ENCODE data around the gene PTX3. TPM values are rescaled to one million over a fixed set of nuclear protein-coding genes. Genes with fewer than 3 reads are reported as not detected.

The PTX3 gene
- total and polyA plus RNA-seq, 10 of the 15 experiments (the other 5 are each of a cell fraction or from before 2014, with no cell fraction given) = 0.03 to 0.11 (median 0.06) TPM; not detected in 7

GRCh38 chr3:157410945-157411344, 25.7 kb upstream of the PTX3 start:
- Histone ChIP-seq H3K9me3 (replicated peaks; ENCODE audit: control insufficient read depth, insufficient read depth, low read length) (no peaks in the 10 kb centered on the region), H4K20me1 (ENCODE audit: control insufficient read depth, insufficient read depth) (no peaks in the 10 kb centered on the region), H3K4me3 (no peak overlapping the region), H3K4me2 (ENCODE audit: control insufficient read depth, insufficient read depth) (no peak overlapping the region), H3K79me2 (ENCODE audit: control insufficient read depth, insufficient read depth, low read length) (no peaks in the 10 kb centered on the region), H2AFZ (ENCODE audit: control insufficient read depth, low read depth, low read length) (no peak overlapping the region), H3K4me1 (ENCODE audit: control insufficient read depth, insufficient read depth, low read length) (no peaks in the 10 kb centered on the region), H3K36me3 (ENCODE audit: control insufficient read depth in 2 of 2, insufficient read depth in 2 of 2, low read length in 1 of 2) (no peaks in the 10 kb centered on the region), H3K27me3 (replicated peaks in 1 of 2; ENCODE audit: control insufficient read depth in 2 of 2, insufficient read depth in 2 of 2, low read length in 1 of 2) (no peaks in the 10 kb centered on the region), H3K27ac (ENCODE audit: control insufficient read depth, insufficient read depth) (no peak overlapping the region), H3K9ac (ENCODE audit: control insufficient read depth, insufficient read depth, low read length) (no peak overlapping the region)
- 0% methylated on average over 2 of the region's 2 CpGs for WGBS (ENCODE audit: insufficient coverage, insufficient replicate concordance, low lambda C conversion rate, missing lambda C conversion rate)
- ChIA-PET RAD21 (ENCODE audit: unreplicated experiment) (no interaction called here), POLR2A (no interaction called here), SMC1A (ENCODE audit: uncharacterized antibody, unreplicated experiment) (no interaction called here), CTCF (no interaction called here)
- intact Hi-C loops (cut with micrococcal nuclease; ENCODE audit: unreplicated experiment) (no loop called here), in situ Hi-C loops (cut with MboI) (no loop called here)
- no TSS peak for BruUV-seq (replicated peaks)
- ATAC-seq = no peak
- no peak for FAIRE-seq
- DNase-seq (ENCODE audit: low read depth, low spot score) = no peak
- no peak for TF ChIP-seq MXI1 (IDR thresholded peaks at IDR 0.05; ENCODE audit: low read depth, low read length)
- TF ChIP-seq ASH2L (IDR thresholded peaks at IDR 0.05; ENCODE audit: borderline replicate concordance, low read depth) = no peak
- TF ChIP-seq SMARCA5 (IDR thresholded peaks at IDR 0.05) = no peak
- no peak for TF ChIP-seq ZNF622 (IDR thresholded peaks at IDR 0.05)
- TF ChIP-seq BCL11A (IDR thresholded peaks at IDR 0.05; ENCODE audit: low read depth, low read length) = no peak

- in situ Hi-C loops (cut with MboI) (no loop called here), intact Hi-C loops (cut with micrococcal nuclease; ENCODE audit: unreplicated experiment) (no loop called here)
- H3K4me1 ChIP-seq (ENCODE audit: control insufficient read depth, insufficient read depth, low read length) = no peaks in the 10 kb centered on the region
- H3K27ac ChIP-seq (ENCODE audit: control insufficient read depth, insufficient read depth) = no peak overlapping the region
- ChIA-PET RAD21 (ENCODE audit: unreplicated experiment) (no interaction called here), SMC1A (ENCODE audit: uncharacterized antibody, unreplicated experiment) (no interaction called here), CTCF (no interaction called here), POLR2A (no interaction called here)
- H4K20me1 ChIP-seq (ENCODE audit: control insufficient read depth, insufficient read depth) = no peaks in the 10 kb centered on the region
- no peaks in the 10 kb centered on the region for H3K9me3 ChIP-seq (replicated peaks; ENCODE audit: control insufficient read depth, insufficient read depth, low read length)
- WGBS (ENCODE audit: insufficient coverage, insufficient replicate concordance, low lambda C conversion rate, missing lambda C conversion rate) = 0% methylated on average over 1 of the region's 1 CpG
- H3K4me2 ChIP-seq (ENCODE audit: control insufficient read depth, insufficient read depth) = no peak overlapping the region
- FAIRE-seq (no peak), ATAC-seq (no peak), DNase-seq (ENCODE audit: low read depth, low spot score) (no peak)
- no peak overlapping the region for H3K4me3 ChIP-seq
- H3K36me3 ChIP-seq (ENCODE audit: control insufficient read depth in 2 of 2, insufficient read depth in 2 of 2, low read length in 1 of 2) = no peaks in the 10 kb centered on the region
- no peaks in the 10 kb centered on the region for H3K27me3 ChIP-seq (replicated peaks in 1 of 2; ENCODE audit: control insufficient read depth in 2 of 2, insufficient read depth in 2 of 2, low read length in 1 of 2)
- no peak overlapping the region for H2AFZ ChIP-seq (ENCODE audit: control insufficient read depth, low read depth, low read length)
- BruUV-seq (replicated peaks) = no TSS peak
- H3K9ac ChIP-seq (ENCODE audit: control insufficient read depth, insufficient read depth, low read length) = no peak overlapping the region
- H3K79me2 ChIP-seq (ENCODE audit: control insufficient read depth, insufficient read depth, low read length) = no peaks in the 10 kb centered on the region
- TF ChIP-seq GATAD2B (conservative IDR thresholded peaks at IDR 0.05; ENCODE audit: low read depth) (no peak), CBFB (IDR thresholded peaks at IDR 0.05; ENCODE audit: low read depth) (no peak), E2F8 (IDR thresholded peaks at IDR 0.05; ENCODE audit: low read depth, partially characterized antibody) (no peak), ZBTB40 (IDR thresholded peaks at IDR 0.05; ENCODE audit: borderline replicate concordance) (no peak), EGR1 (IDR thresholded peaks at IDR 0.05; ENCODE audit: borderline replicate concordance in 1 of 2, low read depth in 2 of 2, low read length in 2 of 2) (no peak), SP1 (IDR thresholded peaks at IDR 0.05; ENCODE audit: low read depth, low read length) (no peak), LARP7 (IDR thresholded peaks at IDR 0.05) (no peak), POLR2AphosphoS2 (IDR thresholded peaks at IDR 0.05; ENCODE audit: low read depth, low read length) (no peak)
Observed at GRCh38 chr3:157412323-157412855, 24.3 kb upstream of the PTX3 start.
